SK-N-SH treated with all-trans-retinoic acid at 6 μM for 48 hours (cell line): ENCODE results near the gene LTBP2.

Experiments used
- ATAC-seq: fragments of 200-7000 bp; cut with Tn5 transposase; 3 replicates; pipeline ENCODE4 v1.9.1; 2020; ENCODE audit warnings: mild to moderate bottlenecking, moderate library complexity
- ARNTL ChIP-seq: fragments of 450-650 bp; formaldehyde crosslinking; IDR thresholded peaks from 2 replicates; pipeline ENCODE4 v1.5.0; 2020; ENCODE audit warnings: low read depth, mild to moderate bottlenecking, moderate library complexity, borderline replicate concordance
- BACH2 ChIP-seq: fragments of 250-450 bp; sonication (Bioruptor Pico); IDR thresholded peaks from 2 replicates; pipeline ENCODE4 v1.9.0; 2021; ENCODE audit warnings: mild to moderate bottlenecking, borderline replicate concordance
- ESRRG ChIP-seq: fragments of 250-450 bp; sonication (Bioruptor Pico); IDR thresholded peaks from 2 replicates; pipeline ENCODE4 v1.6.1; 2021; ENCODE audit warnings: mild to moderate bottlenecking
- GLIS3 ChIP-seq: fragments of 250-450 bp; sonication (Bioruptor Pico); IDR thresholded peaks from 2 replicates; pipeline ENCODE4 v1.5.0; 2020; ENCODE audit warnings: mild to moderate bottlenecking, moderate library complexity
- ISL1 ChIP-seq: fragments of 250-450 bp; sonication (Bioruptor Pico); IDR thresholded peaks from 2 replicates; pipeline ENCODE4 v2.1.2; 2022; ENCODE audit warnings: mild to moderate bottlenecking, moderate library complexity
- OSR1 ChIP-seq: fragments of 250-450 bp; sonication (Bioruptor Pico); IDR thresholded peaks from 2 replicates; pipeline ENCODE4 v1.8.0; 2022; ENCODE audit warnings: moderate library complexity, mild to moderate bottlenecking, inconsistent platforms
- PPARA ChIP-seq: fragments of 250-450 bp; sonication (Bioruptor Pico); IDR thresholded peaks from 2 replicates; pipeline ENCODE4 v1.5.0; 2020; ENCODE audit warnings: mild to moderate bottlenecking, borderline replicate concordance
- RARB ChIP-seq: fragments of 250-450 bp; sonication (Bioruptor Pico); IDR thresholded peaks from 2 replicates; pipeline ENCODE4 v1.8.0; 2021; ENCODE audit warnings: mild to moderate bottlenecking, moderate library complexity
- SNAI2 ChIP-seq: fragments of 250-450 bp; sonication (Bioruptor Pico); IDR thresholded peaks from 2 replicates; pipeline ENCODE4 v1.5.0; 2020; ENCODE audit warnings: mild to moderate bottlenecking, moderate library complexity
- TCF4 ChIP-seq: fragments of 250-450 bp; sonication (Bioruptor Pico); IDR thresholded peaks from 2 replicates; pipeline ENCODE4 v1.8.0; 2021; ENCODE audit warnings: mild to moderate bottlenecking, moderate library complexity, borderline replicate concordance
- TOX ChIP-seq: fragments of 250-450 bp; sonication (Bioruptor Pico); IDR thresholded peaks from 2 replicates; pipeline ENCODE4 v1.8.0; 2021; ENCODE audit warnings: mild to moderate bottlenecking, moderate library complexity, borderline replicate concordance
- ZC3H10 ChIP-seq: fragments of 250-450 bp; sonication (Bioruptor Pico); IDR thresholded peaks from 2 replicates; pipeline ENCODE4 v1.5.1; 2021; ENCODE audit warnings: mild to moderate bottlenecking, moderate library complexity
- ZNF565 ChIP-seq: fragments of 450-650 bp; formaldehyde crosslinking; conservative IDR thresholded peaks from 2 replicates; pipeline ENCODE4 v1.5.0; 2020; ENCODE audit warnings: low read depth, mild to moderate bottlenecking, moderate library complexity
- ZNF70 ChIP-seq: fragments of 450-650 bp; formaldehyde crosslinking; IDR thresholded peaks from 2 replicates; pipeline ENCODE4 v1.5.0; 2020; ENCODE audit warnings: mild to moderate bottlenecking, moderate library complexity
- TF ChIP-seq, protein P1 (sequence below): fragments of 250-450 bp; sonication (Bioruptor Pico); IDR thresholded peaks from 2 replicates; pipeline ENCODE4 v1.5.1; 2020; ENCODE audit warnings: low read depth, mild to moderate bottlenecking, moderate library complexity
- TF ChIP-seq, protein P2 (sequence below): fragments of 250-450 bp; sonication (Bioruptor Pico); IDR thresholded peaks from 2 replicates; pipeline ENCODE4 v1.5.0; 2020; ENCODE audit warnings: mild to moderate bottlenecking, moderate library complexity
- TF ChIP-seq, protein P3 (sequence below): fragments of 250-450 bp; sonication (Bioruptor Pico); IDR thresholded peaks from 2 replicates; pipeline ENCODE4 v1.8.0; 2020; ENCODE audit warnings: mild to moderate bottlenecking, moderate library complexity, borderline replicate concordance
- TF ChIP-seq, protein P4 (sequence below): fragments of 250-450 bp; sonication (Bioruptor Pico); IDR thresholded peaks from 2 replicates; pipeline ENCODE4 v1.5.1; 2021; ENCODE audit warnings: mild to moderate bottlenecking, moderate library complexity
- TF ChIP-seq, protein P5 (sequence below): fragments of 250-450 bp; sonication (Bioruptor Pico); IDR thresholded peaks from 2 replicates; pipeline ENCODE4 v1.8.0; 2021; ENCODE audit warnings: low read depth, mild to moderate bottlenecking, moderate library complexity, borderline replicate concordance

LTBP2 gene

DNA sequence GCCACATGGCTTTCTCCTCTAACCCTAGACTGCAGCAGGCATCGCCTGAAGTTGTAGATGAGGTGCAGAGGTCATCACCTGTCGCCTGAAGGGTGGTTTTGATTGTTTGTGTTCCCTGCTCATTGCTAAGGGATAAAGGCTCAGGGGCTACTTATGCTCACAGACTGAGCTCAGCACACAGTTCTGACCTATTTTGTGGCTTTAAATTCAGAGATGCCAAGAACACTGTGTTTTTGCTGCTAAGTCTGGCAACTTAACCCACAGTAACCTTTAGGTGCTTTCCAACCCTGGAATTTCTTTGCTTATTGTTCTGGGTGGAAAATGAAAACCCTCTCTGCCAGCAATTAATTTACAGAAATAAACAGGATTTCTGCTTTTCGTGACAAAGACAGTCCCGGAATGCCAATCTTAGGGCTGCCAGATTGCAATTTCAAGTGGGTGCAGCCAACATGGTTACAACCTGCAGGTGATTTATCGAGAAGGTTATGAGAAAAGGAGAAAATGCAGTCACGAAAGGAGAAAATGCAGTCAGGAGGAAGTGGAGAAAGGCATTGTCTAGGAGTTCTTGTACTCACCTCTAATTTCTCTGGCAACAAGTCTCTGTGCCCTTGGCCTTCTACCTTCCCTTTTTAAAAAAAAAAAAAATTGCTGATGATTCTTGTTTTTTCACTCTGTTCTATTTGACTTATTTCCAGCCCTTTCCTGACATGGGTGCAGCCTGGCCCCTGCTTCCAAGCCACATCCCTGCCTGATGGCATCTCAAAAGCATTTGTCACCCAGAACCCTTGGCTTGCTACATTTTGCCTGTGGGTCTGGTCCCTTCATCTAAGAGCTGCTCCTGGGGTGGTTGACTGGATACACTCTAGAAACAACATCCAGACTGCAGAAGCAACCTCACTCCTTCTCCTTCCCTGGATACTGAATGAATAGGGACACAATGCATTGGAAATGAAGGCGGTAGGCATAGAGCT lies 142.2 kb downstream of the LTBP2 start:
- TF ChIP-seq, protein P1, sequence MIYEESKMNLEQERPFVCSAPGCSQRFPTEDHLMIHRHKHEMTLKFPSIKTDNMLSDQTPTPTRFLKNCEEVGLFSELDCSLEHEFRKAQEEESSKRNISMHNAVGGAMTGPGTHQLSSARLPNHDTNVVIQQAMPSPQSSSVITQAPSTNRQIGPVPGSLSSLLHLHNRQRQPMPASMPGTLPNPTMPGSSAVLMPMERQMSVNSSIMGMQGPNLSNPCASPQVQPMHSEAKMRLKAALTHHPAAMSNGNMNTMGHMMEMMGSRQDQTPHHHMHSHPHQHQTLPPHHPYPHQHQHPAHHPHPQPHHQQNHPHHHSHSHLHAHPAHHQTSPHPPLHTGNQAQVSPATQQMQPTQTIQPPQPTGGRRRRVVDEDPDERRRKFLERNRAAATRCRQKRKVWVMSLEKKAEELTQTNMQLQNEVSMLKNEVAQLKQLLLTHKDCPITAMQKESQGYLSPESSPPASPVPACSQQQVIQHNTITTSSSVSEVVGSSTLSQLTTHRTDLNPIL (CRISPR knock-in tag): no peak
- TF ChIP-seq, protein P2, sequence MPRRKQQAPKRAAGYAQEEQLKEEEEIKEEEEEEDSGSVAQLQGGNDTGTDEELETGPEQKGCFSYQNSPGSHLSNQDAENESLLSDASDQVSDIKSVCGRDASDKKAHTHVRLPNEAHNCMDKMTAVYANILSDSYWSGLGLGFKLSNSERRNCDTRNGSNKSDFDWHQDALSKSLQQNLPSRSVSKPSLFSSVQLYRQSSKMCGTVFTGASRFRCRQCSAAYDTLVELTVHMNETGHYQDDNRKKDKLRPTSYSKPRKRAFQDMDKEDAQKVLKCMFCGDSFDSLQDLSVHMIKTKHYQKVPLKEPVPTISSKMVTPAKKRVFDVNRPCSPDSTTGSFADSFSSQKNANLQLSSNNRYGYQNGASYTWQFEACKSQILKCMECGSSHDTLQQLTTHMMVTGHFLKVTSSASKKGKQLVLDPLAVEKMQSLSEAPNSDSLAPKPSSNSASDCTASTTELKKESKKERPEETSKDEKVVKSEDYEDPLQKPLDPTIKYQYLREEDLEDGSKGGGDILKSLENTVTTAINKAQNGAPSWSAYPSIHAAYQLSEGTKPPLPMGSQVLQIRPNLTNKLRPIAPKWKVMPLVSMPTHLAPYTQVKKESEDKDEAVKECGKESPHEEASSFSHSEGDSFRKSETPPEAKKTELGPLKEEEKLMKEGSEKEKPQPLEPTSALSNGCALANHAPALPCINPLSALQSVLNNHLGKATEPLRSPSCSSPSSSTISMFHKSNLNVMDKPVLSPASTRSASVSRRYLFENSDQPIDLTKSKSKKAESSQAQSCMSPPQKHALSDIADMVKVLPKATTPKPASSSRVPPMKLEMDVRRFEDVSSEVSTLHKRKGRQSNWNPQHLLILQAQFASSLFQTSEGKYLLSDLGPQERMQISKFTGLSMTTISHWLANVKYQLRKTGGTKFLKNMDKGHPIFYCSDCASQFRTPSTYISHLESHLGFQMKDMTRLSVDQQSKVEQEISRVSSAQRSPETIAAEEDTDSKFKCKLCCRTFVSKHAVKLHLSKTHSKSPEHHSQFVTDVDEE (CRISPR knock-in tag): no peak
- TF ChIP-seq RARB (no peak), ZNF565 (no peak), OSR1 (no peak), GLIS3 (CRISPR knock-in tag) (no peak), TOX (CRISPR knock-in tag) (no peak), ARNTL (CRISPR knock-in tag) (no peak), ZNF70 (CRISPR knock-in tag) (no peak), ESRRG (CRISPR knock-in tag) (no peak), BACH2 (CRISPR knock-in tag) (no peak), ZC3H10 (CRISPR knock-in tag) (no peak)
- TF ChIP-seq, protein P3, sequence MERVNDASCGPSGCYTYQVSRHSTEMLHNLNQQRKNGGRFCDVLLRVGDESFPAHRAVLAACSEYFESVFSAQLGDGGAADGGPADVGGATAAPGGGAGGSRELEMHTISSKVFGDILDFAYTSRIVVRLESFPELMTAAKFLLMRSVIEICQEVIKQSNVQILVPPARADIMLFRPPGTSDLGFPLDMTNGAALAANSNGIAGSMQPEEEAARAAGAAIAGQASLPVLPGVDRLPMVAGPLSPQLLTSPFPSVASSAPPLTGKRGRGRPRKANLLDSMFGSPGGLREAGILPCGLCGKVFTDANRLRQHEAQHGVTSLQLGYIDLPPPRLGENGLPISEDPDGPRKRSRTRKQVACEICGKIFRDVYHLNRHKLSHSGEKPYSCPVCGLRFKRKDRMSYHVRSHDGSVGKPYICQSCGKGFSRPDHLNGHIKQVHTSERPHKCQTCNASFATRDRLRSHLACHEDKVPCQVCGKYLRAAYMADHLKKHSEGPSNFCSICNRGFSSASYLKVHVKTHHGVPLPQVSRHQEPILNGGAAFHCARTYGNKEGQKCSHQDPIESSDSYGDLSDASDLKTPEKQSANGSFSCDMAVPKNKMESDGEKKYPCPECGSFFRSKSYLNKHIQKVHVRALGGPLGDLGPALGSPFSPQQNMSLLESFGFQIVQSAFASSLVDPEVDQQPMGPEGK (CRISPR knock-in tag): no peak
- TF ChIP-seq, protein P4, sequence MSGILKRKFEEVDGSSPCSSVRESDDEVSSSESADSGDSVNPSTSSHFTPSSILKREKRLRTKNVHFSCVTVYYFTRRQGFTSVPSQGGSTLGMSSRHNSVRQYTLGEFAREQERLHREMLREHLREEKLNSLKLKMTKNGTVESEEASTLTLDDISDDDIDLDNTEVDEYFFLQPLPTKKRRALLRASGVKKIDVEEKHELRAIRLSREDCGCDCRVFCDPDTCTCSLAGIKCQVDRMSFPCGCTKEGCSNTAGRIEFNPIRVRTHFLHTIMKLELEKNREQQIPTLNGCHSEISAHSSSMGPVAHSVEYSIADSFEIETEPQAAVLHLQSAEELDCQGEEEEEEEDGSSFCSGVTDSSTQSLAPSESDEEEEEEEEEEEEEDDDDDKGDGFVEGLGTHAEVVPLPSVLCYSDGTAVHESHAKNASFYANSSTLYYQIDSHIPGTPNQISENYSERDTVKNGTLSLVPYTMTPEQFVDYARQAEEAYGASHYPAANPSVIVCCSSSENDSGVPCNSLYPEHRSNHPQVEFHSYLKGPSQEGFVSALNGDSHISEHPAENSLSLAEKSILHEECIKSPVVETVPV (CRISPR knock-in tag): no peak
- TF ChIP-seq, all 23 proteins: peak for 0
- ATAC-seq: no peak

DNA sequence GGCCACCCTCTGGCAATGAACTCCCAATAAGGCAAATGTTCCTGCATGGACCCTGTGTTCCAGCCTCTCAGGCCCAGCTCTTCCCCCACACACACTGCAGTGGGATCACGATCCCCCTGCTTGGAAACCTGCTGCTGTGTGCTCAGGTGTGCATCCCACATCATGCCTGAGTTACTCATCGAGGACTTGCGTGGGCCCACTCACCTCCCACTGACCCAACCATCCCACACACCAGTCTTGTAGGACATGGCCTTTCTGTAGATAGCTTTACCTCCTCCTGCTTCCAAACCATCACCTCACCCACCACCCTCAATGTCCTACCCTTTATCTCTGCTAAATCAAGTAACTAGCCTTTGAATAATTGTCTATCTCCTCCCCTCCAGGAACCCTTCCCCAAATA lies 143.5 kb downstream of the LTBP2 start:
- no peak for ATAC-seq
- TF ChIP-seq, protein P5, sequence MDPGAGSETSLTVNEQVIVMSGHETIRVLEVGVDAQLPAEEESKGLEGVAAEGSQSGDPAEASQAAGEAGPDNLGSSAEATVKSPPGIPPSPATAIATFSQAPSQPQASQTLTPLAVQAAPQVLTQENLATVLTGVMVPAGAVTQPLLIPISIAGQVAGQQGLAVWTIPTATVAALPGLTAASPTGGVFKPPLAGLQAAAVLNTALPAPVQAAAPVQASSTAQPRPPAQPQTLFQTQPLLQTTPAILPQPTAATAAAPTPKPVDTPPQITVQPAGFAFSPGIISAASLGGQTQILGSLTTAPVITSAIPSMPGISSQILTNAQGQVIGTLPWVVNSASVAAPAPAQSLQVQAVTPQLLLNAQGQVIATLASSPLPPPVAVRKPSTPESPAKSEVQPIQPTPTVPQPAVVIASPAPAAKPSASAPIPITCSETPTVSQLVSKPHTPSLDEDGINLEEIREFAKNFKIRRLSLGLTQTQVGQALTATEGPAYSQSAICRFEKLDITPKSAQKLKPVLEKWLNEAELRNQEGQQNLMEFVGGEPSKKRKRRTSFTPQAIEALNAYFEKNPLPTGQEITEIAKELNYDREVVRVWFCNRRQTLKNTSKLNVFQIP: no peak
- no peak for TF ChIP-seq OSR1
- TF ChIP-seq, protein P3 (CRISPR knock-in tag): no peak
- TF ChIP-seq PPARA (CRISPR knock-in tag): no peak
- TF ChIP-seq TCF4 (CRISPR knock-in tag): no peak
- TF ChIP-seq, protein P1 (CRISPR knock-in tag): no peak
- no peak for TF ChIP-seq GLIS3 (CRISPR knock-in tag)
- TF ChIP-seq ISL1 (CRISPR knock-in tag): no peak
- TF ChIP-seq, protein P4 (CRISPR knock-in tag): no peak
- no peak for TF ChIP-seq BACH2 (CRISPR knock-in tag)
- no peak for TF ChIP-seq SNAI2 (CRISPR knock-in tag)
- TF ChIP-seq ARNTL (CRISPR knock-in tag): no peak
- no peak for TF ChIP-seq ZC3H10 (CRISPR knock-in tag)
- TF ChIP-seq ZNF70 (CRISPR knock-in tag): no peak
- TF ChIP-seq, protein P2 (CRISPR knock-in tag): no peak
